HG03175 (cell line): ENCODE measurements around the gene APC2.
"Not testable (repeated sequence)": the region's sequence is repeated elsewhere in the genome, so short reads cannot be mapped to it uniquely, and the experiment has no call there.

Experiments used
- ATAC-seq: cut with Tn5 transposase; IDR thresholded peaks from one replicate; pipeline ENCODE4 v1.9.1; 2021; ENCODE audit warnings: mild to moderate bottlenecking, moderate library complexity; ENCODE audit not compliant: unreplicated experiment

Gene APC2

DNA sequence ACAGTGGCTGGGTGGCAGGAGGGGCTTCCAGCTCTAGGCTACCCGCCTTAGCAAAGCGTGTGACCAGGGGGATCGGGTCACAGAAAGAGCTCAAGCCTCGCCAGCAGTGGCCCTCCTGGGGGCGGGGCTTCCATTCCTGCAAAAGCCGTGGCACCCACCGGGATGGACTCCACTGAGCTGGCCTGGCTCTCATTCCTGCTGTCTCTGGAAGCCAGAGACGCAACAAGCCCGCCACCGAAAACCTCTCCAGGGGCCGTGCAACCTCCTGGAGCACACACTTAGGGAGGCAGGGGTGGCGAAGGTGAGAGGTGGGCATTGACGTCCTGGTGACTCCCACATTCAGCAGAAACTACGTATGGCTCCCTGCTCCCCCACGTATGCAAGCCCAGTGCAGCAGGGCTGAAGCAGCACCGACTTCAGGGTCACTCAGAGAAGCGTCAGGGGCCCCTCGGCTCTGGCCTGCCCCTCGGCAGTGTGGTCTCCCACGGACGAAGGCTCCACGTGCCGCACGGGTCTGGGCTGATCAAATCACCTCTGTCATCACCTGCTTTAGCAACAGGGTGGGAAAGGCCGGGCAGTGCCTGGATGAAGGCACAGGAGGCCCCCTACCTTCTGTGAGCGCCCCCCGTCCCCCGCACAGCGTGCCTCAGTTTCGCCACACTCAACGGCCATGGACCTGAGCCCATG lies 26.0 kb downstream of the APC2 start:
- no peak for ATAC-seq

- ATAC-seq, result not testable (repeated sequence)
These were observed 27.1 kb downstream of the APC2 start for GRCh38 chr19:1477056-1477455.

DNA sequence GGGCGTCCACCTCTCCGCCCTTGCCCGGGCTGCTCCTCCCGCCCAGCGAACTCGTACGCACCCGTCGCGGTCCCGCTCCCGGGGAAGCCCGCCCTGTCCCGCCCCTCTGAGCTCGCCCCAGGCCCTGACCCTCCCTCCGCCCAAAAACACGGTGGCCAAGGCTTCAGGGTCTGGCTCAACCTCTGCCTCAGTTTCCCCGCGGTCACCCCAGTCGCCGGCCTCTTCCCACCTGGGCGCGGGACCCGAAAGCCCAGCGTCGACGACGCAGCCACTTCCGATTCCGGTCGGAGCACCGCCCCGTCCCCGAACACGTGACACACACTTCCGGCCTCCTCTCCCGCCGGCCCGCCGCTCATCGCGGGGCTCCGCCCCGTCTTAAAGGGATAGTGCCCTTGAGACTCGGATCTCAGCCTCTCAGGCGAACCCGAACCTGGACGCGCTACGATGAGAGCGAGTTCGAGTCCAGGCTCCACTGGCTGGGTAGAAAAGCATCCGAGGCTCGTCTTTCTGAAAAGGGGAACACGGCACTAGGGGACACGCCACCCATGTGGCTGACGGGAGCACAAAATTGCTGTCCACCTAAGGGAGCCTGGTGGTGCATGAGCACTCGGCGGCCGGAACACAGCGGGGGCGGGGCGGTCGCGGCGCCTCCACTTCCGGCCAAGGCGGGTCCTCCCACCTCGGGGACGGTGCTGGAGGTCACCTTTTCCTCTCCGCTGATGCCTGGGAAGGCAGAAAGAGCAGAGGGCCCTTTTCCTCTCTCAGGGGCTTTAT lies 29.2 kb downstream of the APC2 start, which contains the start of gene C19orf25:
C19orf25 (minus strand) TSS at position 282 of the 774 bp plus-strand sequence. CDS start 312 bp downstream, outside the sequence.
- ATAC-seq, result peak; percentile 82

GRCh38 chr19:1481224-1481892 lies 31.4 kb downstream of the APC2 start:
- no peak for ATAC-seq

- no peak for ATAC-seq
These were observed 32.0 kb downstream of the APC2 start for GRCh38 chr19:1481893-1482360.

- no peak for ATAC-seq
These were observed 32.6 kb downstream of the APC2 start for GRCh38 chr19:1482361-1483130.

- no peak for ATAC-seq
These were observed 33.4 kb downstream of the APC2 start for GRCh38 chr19:1483131-1483978.

DNA sequence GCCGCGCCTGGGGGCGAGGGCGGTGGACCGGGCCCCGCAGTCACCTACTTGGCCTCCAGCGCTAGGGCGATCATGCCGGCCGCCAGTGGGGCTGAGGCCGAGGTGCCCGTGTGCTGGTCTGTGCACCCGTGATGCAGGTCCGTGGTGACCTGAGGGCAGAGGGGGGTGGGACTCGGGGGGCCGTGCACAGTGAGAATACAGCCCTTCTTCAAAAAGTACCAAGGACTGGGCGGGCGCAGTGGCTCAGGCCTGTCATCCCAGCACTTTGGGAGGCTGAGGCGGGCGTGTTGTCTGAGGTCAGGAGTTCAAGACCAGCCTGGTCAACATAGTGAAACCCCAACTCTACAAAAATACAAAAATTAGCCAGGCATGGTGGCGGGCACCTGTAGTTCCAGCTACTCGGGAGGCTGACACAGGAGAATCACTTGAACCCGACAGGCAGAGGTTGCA lies 34.1 kb downstream of the APC2 start:
- ATAC-seq, result no peak

GRCh38 chr19:1486720-1487575 lies 37.0 kb downstream of the APC2 start:
- ATAC-seq, result no peak

DNA sequence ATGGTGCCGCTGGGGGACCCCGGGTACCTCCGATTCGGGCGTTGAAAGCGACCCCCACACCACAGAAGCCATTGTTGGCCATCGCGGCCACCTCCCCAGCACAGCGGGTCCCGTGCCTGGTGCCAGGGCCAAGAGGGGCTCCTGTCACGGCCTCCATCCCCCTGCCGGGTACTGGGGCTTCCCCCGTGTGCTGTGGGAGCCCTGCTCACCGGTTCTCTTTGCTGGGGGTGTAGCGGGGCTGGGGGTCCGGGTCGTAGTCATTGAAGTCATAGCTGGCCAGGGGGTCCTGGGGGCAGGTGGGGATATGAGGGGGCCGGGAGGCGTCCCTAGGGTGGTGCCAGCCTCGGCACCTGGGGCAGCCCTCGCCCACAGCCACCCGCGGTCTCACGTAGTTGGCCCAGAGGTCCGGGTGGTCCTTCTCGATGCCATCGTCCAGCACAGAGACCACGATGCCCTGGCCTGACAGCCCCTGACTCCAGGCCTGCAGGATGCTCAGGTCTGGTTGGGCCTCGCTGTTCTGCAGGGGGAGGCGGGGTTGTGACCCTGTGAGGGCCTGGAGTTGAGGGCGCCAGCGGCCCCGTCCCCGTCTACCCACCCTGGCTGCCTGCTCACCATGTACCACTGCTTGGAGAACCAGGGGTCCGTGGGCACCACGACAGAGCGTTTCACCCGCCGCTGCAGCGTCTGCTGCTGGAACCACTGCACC lies 37.8 kb downstream of the APC2 start:
- no peak for ATAC-seq

GRCh38 chr19:1488282-1488601 lies 38.3 kb downstream of the APC2 start:
- ATAC-seq, result no peak

GRCh38 chr19:1489463-1490310 lies 39.8 kb downstream of the APC2 start:
- no peak for ATAC-seq

- peak; percentile 86 for ATAC-seq
These were observed 40.6 kb downstream of the APC2 start, which contains the start of gene PCSK4 for GRCh38 chr19:1490311-1491113. PCSK4 (minus strand) TSS chr19:1490350; CDS start chr19:1490346, 4 bp downstream.

DNA sequence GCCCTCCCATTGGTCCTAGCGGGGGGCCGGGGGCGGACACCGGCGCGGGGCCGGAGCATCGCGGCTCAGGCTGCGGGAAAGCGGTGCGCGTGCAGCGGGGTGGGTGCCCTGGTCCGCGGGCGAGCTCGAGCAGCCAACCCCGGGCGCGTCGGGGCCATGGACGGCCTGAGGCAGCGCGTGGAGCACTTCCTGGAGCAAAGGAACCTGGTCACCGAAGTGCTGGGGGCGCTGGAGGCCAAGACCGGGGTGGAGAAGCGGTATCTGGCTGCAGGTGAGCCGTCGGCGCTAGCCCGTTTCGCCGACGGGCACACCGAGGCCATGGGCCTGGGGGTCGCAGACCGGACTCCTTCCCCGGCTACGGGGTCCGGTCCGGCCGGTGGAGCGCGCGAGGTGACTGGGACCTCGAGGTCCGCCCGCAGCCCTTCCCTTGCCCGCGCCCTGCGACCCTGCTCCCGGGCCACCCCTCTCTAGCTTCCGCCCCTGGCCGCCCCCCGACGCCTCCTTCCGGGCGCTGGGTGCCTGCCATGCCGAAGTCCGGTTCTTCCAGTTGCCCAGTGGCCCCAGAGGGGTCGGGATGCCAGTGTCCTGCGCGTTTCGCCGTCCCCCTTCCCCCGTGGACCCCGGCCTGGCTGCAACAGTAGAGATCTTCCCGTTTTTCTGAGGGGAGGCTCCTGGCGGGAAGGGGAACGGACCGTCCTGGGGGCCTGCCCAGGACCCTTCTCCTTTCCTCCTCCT lies 41.4 kb downstream of the APC2 start, which contains the start of gene REEP6:
REEP6 (plus strand) TSS at position 68 of the 735 bp plus-strand sequence; CDS start at position 157, 89 bp downstream.
- ATAC-seq, result no peak

GRCh38 chr19:1491849-1492170 lies 41.9 kb downstream of the APC2 start:
- ATAC-seq, result no peak

DNA sequence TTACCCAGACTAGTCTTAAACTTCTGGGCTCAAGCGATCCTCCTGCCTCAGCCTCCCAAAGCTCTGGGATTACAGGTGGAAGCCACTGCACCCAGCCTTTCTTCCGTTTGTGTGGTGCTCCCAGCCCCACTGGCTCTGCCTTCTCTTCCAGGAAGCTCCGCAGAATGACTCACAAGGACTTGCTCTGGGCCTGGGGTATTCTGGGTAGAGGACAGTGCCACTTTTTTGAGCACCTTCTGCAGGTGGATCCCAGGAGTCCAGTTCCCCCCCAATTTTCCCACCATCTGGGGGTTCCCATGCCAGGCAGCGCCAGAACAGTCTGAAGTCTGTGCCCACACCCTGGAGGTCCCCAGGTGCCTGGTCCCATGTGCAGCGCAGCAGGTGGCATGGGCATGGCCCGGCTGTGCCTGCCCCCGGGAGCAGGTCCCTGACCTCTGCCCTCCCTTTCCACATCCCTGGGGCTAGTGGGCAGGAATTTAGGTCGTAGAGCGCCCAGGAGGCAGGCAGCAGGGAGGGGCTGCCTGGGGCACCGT lies 42.6 kb downstream of the APC2 start:
- ATAC-seq, result no peak
